Measurements from ENCODE around the gene CLDN15.
"Not testable (repeated sequence)": the region's sequence is repeated elsewhere in the genome, so short reads cannot be mapped to it uniquely, and the experiment has no call there.

CLDN15 gene

GRCh38 chr7:101218236-101219125 lies 19.1 kb downstream of the CLDN15 start:
- no peak for DNase-seq

GRCh38 chr7:101217388-101218235 lies 20.0 kb downstream of the CLDN15 start, which contains the start of the genes PLOD3 and ZNHIT1:
PLOD3 (minus strand) TSS chr7:101217581; CDS start chr7:101217274, 307 bp downstream.
ZNHIT1 (plus strand) TSS chr7:101218165; CDS start chr7:101218196, 31 bp downstream.
- DNase-seq = peak; percentile 94

- no peak for DNase-seq
Measured at GRCh38 chr7:101216860-101217387, 20.7 kb downstream of the CLDN15 start.

- no peak for DNase-seq
Measured at GRCh38 chr7:101216001-101216859, 21.4 kb downstream of the CLDN15 start.

GRCh38 chr7:101212014-101212413 lies 25.6 kb downstream of the CLDN15 start:
- DNase-seq = no peak

GRCh38 chr7:101211501-101211900 lies 26.1 kb downstream of the CLDN15 start:
- DNase-seq = no peak

GRCh38 chr7:101210143-101210542 lies 27.5 kb downstream of the CLDN15 start:
- no peak for DNase-seq

GRCh38 chr7:101208794-101209193 lies 28.8 kb downstream of the CLDN15 start:
- DNase-seq = no peak

- DNase-seq = no peak
Measured at GRCh38 chr7:101207459-101207858, 30.1 kb downstream of the CLDN15 start.

GRCh38 chr7:101206665-101207042 lies 30.9 kb downstream of the CLDN15 start:
- DNase-seq = no peak

- no peak for DNase-seq
Measured at GRCh38 chr7:101205901-101206664, 31.5 kb downstream of the CLDN15 start.

GRCh38 chr7:101203740-101204738 lies 33.6 kb downstream of the CLDN15 start:
- not testable (repeated sequence) for DNase-seq

GRCh38 chr7:101202603-101202918 lies 35.0 kb downstream of the CLDN15 start:
- no peak for DNase-seq

- DNase-seq = no peak
Measured at GRCh38 chr7:101201695-101202602, 35.7 kb downstream of the CLDN15 start.

GRCh38 chr7:101200862-101201599 lies 36.6 kb downstream of the CLDN15 start, which contains the start of gene MOGAT3:
MOGAT3 (minus strand) TSS chr7:101201036; CDS start chr7:101200854, 182 bp downstream.
- DNase-seq = no peak

GRCh38 chr7:101200504-101200861 lies 37.1 kb downstream of the CLDN15 start:
- DNase-seq = no peak

- DNase-seq = not testable (repeated sequence)
Measured at GRCh38 chr7:101199522-101199921, 38.1 kb downstream of the CLDN15 start.

- no peak for DNase-seq
Measured at GRCh38 chr7:101198476-101198875, 39.1 kb downstream of the CLDN15 start.

Data from 8988T (cell line).